Measurements from ENCODE around the gene CWC22. TPM values are rescaled to one million over a fixed set of nuclear protein-coding genes. Genes with fewer than 3 reads are reported as not detected.
"Not testable (repeated sequence)": the region's sequence is repeated elsewhere in the genome, so short reads cannot be mapped to it uniquely, and the experiment has no call there.

Gene CWC22
- total RNA-seq, result 10 to 100 TPM; 28.8 to 29.2 TPM

DNA sequence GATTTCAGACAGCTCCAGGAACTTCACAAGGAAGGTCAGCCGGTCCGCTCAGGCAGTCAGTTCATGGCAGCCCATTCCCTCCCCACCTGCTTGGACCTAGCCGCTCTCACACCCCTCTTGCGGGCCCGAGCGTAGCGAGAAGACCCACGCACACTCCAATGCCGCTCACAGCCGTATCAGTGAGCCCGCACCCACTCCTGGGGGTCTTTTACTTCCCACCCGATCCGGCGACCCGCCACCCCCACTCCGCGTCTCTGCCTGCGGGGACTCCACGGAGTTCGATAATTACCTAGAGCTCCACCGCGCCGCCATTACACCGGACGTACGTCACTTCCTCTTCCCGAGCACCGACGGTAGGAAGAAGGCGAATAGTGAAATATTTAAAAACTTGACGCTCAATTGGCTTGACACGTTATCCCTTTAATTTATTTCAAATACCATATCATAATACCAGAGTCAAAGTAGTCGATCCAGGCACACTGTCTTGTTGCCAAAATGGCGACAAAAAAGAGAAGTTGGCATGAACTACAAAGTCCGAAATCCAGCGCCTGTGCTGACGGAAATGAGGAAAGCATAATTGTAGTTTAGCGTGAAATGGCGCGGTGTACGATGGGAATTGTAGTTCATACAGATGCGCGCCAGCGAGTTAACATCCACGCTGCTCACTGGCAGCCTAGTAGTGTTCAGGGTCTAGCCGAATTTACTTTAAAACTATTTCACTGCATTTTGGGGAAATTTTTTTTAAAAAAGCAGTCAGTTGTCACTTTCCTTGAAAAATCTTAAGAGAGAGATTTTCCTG, at the start of gene CWC22:
TSS of gene CWC22 (minus strand) at position 517 of the 799 bp plus-strand sequence. CDS start 13,956 bp downstream, outside the sequence.
- ChIA-PET CTCF (interaction anchor here (1.0 kb wide), 1 partner anchor 10 kb away, joined by 3 read pairs; no protein-coding TSS in a partner anchor), POLR2A (no interaction called here)

DNA sequence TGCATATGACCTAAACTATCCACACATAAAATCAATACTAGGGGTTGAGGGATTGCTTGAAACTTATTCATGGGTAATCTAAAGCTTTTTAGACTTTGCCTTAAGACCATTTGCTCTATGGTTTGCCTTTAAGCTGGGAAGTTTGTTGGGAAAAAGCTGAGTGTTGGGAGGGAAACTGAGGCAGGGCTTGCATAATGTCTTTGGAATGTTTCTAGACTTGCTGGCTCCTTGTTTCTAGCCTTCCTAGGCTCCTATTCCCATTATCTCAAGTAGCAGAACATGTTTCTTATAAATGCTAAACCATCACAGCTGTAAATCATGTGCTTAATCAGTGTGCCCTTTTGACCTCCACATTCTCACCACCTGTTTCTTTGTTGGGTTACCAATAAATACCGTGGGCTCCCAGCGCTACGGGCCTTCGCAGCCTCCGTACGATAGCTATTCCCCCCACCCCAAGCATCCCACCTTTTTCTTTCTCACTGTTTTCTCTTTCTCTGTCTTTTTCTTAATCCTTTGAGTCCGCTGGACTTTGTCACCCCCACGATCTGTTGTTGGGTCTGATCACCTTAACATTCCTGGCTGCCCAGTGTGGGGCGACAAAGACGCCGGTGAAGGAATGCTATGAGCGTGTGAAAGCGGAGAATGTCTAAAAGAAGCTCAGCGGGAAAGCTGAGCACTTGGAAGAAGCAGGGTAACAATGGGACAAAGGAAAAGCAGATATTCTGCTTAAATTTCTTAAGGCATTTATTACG, 49.4 kb upstream of the CWC22 start:
- CTCF ChIA-PET, result interaction anchor here (0.7 kb wide), 1 partner anchor 950 kb away, joined by 3 read pairs; no protein-coding TSS in a partner anchor

DNA sequence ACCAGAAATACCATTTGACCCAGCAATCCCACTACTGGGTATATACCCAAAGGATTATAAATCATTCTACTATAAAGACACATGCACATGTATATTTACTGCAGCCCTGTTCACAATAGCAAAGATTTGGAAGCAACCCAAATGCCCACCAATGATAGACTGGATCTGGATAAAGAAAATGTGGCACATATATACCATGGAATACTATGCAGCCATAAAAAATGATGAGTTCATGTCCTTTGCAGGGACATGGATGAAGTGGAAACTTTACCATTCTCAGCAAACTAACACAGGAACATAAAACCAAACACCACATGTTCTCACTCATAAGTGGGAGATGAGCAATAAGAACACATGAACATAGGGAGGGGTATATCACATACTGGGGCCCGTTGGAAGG, 47.5 kb upstream of the CWC22 start:
- POLR2A ChIA-PET, result not testable (repeated sequence)

More for the DNA sequence above, 49.4 kb upstream of the CWC22 start:
- POLR2A ChIA-PET, result no interaction called here

GRCh38 chr2:180050246-180050645, 43.1 kb upstream of the CWC22 start:
- ChIA-PET POLR2A (no interaction called here), CTCF (no interaction called here)

More for the DNA sequence above, 47.5 kb upstream of the CWC22 start:
- CTCF ChIA-PET, result not testable (repeated sequence)

DNA sequence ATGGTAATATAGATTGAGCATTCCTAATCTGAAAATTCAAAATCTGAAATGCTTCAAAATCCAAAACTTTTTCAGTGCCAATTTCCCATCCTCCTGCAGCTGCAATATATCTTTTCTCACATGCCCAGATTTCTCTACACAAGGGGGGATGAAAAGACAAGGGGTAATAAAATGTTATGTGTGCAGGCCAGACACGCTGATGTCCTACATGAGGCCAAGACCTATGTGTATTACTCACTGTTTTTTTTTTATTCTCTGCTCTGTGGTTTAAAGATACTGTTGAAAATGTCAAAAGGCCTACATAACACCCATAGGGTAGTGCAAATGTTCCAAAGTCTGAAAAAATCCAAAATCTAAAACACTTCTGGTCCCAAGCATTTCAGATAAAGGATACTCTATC, 41.2 kb upstream of the CWC22 start:
- CTCF ChIA-PET, result no interaction called here
- POLR2A ChIA-PET, result no interaction called here

- ChIA-PET CTCF (no interaction called here), POLR2A (no interaction called here)
Observed at GRCh38 chr2:180046776-180047175, 39.7 kb upstream of the CWC22 start.

DNA sequence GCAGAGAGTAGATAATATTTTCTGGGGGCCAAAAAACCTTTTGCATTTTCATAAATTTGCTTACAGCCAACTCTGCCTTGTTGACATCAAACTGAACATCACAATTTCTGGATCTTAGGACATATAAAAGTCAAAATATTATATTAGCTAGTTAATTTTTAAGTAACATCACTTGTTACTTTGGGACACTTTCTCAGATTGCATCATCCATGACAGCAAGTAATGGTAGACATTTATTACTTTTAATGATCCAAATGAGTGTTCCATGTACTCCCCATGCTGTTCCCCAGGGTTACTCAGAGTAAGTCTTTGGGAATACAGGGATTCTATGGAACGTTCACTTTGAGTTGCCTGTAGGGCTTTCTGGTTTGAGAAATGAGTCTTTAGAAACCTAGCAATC, 39.1 kb upstream of the CWC22 start:
- CTCF ChIA-PET, result no interaction called here
- POLR2A ChIA-PET, result no interaction called here

DNA sequence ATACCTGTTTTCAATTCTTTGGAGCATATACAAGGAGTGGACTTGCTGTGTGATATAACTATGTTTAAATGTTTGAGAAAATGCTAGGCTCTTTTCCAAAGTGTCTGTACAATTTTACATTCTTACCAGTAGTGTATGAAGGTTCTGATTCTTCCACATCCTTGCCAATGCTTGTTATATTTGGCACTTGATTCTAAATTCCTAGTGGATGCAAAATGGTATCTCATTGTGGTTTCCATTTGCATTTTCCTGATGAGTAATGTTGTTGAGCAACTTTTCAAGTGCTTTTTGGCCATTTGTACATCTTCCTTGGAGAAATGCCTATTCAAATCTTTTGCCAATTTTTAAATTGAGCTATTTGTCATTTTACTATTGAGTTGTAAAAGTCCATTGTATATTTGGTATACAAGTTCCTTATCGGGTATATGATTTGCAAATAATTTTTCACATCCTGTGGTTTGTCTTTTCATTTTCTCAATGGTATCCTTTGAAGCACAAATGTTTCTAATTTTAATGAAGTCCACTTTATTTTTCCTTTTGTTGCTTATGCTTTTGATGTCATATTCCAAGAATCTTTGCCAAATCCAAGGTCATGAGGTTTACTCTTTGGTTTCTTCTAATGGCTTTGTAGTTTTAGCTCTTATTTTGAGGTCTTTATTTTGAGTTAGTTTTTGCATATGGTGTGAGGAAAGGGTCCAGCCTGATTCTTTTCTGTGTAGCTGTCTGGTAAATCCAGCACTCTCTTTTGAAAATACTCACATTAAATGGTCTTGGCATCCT, 33.2 kb upstream of the CWC22 start:
- POLR2A ChIA-PET, result no interaction called here
- CTCF ChIA-PET, result no interaction called here

GRCh38 chr2:180038997-180039396, 31.9 kb upstream of the CWC22 start:
- POLR2A ChIA-PET, result no interaction called here
- CTCF ChIA-PET, result no interaction called here

- ChIA-PET CTCF (no interaction called here), POLR2A (no interaction called here)
Observed at GRCh38 chr2:180033993-180034894, 27.1 kb upstream of the CWC22 start.

GRCh38 chr2:180029575-180029974, 22.5 kb upstream of the CWC22 start:
- CTCF ChIA-PET, result no interaction called here
- POLR2A ChIA-PET, result no interaction called here

GRCh38 chr2:180021850-180022249, 14.8 kb upstream of the CWC22 start:
- ChIA-PET POLR2A (no interaction called here), CTCF (no interaction called here)

DNA sequence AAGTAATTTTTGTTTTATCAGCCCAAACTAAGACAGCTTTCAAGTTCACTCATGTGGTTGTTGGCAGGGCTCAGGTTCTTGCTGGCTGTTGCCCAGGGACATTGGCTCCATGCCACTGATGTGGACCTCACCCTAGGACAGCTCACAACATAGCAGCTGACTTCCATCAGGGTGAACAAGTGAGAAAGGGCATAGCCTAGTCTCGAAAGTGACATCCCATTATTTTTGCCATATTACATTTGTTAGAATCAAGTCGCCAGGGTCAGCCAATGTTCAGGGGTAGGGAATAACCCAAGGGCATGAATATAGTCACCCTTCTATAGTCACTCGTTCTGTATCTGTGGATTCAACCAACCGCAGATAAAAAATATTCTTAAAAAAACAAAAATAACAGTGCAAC, 10.7 kb upstream of the CWC22 start:
- POLR2A ChIA-PET, result no interaction called here
- CTCF ChIA-PET, result no interaction called here

DNA sequence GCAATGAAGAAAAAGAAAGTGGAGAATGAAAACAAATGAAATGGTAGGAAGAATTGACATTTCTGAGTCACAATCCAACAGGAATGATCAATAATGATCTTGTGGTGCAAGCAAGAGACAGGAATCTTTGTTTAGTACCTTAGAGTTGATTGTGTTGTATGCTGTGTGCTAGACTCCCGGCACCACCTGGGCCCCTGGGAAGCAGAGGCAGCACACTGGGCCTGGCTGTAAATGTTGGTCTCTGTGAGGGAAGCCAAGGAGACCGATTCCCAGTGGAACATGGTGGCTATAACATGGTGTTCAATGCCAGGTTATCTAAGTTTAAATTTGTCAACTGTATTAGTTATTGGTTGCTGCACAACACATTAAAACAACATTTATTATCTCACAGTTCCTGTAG, 9.8 kb upstream of the CWC22 start:
- CTCF ChIA-PET, result no interaction called here
- POLR2A ChIA-PET, result no interaction called here

DNA sequence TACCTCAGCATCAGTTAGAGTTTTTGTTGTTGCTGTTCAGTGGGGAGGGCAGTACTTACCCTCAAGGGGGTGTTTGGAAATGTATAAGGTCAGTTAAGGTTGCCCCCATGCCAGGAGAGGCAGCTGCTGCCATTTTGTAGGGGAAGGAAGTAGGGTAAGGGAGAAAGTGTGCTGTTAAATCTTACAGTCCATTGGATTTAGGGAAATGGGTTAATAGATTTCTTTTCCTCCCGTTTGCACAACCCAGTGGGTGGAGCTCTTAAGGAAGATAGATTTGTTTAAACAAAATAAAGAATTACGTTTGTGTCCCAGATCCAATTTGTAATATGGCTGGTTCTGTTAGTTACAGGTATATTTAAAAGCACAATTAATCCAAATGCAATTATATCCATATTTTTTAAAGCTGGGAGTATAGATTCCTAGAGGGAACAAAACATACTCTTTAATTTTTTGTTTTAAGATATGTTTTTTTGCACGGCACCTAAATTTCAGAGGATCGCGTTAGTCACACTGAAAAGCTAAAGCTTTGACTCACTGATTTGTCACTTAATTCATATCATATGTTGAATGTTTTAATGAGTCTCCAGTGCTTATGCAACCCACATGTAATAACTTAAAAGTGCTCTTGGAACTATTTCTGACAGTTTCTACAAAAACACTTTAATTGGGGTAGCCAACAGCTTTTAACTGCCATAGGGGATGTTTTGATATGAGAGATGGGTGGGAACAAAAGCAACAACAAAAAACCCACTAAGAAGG, 9.0 kb upstream of the CWC22 start:
- POLR2A ChIA-PET, result no interaction called here
- CTCF ChIA-PET, result no interaction called here

GRCh38 chr2:180012523-180012922, 5.4 kb upstream of the CWC22 start:
- ChIA-PET CTCF (no interaction called here), POLR2A (no interaction called here)

DNA sequence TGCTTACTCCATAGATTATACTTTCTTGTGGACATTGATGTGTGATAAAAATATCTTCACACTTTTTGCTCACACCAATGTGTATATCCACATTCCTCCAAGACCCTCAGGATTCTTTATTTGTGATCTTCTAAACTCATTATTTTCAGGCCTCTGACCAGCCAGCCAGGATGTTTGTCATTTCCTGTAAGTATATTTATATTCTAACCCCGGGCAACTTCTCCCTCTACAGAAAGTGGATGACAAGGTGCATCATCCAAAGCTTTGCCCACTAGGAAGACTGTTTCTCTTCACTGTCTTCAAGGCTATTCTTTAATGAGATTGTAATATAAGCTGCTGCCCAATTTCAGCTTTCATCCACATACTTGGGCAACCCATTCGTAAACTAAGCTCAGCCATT, 3.6 kb upstream of the CWC22 start:
- CTCF ChIA-PET, result no interaction called here

DNA sequence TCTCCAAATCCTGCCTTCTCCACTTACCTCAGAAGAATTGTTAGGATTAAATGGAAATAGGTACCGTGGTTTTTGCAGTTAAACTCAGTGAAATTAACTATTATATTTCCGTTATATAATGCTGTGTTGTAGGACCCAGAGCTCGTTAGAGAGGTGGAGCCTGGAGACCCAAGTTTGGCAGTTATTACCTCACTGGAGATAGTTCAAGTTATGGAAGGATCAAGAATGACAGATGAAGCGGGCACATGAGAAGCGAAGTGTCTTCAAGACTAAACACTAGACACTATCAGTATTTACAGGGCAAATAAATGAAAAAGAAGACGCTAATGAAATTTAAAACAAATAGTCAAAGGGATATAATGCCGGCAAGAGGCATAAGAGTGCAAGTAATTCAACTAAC, 866 bp downstream of the CWC22 start:
- ChIA-PET POLR2A (no interaction called here), CTCF (interaction anchor here (0.7 to 1.0 kb wide), 2 partner anchors 9 to 15 kb away, joined by 3 read pairs; no protein-coding TSS in a partner anchor)

More for the DNA sequence above, 3.6 kb upstream of the CWC22 start:
- POLR2A ChIA-PET, result no interaction called here

DNA sequence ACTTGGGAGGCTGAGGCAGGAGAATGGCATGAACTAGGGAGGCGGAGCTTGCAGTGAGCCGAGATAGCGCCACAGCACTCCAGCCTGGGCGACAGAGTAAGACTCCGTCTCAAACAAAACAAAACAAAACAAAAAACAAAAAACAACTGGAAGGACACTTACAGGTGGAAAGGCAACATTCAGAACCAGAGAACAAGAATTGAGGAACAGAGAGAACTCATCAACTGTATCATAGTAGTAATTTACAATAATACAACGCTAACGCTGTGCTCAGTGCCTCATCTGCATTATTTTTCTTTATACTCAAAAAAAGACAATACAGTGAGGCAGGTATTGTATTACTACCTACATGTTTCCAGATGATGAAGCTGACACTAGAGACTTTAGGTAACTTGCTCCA, 1.6 kb downstream of the CWC22 start:
- POLR2A ChIA-PET, result not testable (repeated sequence)
- CTCF ChIA-PET, result interaction anchor here (0.7 kb wide), 1 partner anchor 14 kb away, joined by 3 read pairs; no protein-coding TSS in a partner anchor
